ENCODE results near the gene PITPNM3. TPM values are rescaled to one million over a fixed set of nuclear protein-coding genes. Genes with fewer than 3 reads are reported as not detected.

The PITPNM3 gene
- total RNA-seq, 5 donors from 2014 or later (not counting 1 experiment from before 2014, with no cell fraction given), result 0.20 to 0.98 (median 0.61) TPM

DNA sequence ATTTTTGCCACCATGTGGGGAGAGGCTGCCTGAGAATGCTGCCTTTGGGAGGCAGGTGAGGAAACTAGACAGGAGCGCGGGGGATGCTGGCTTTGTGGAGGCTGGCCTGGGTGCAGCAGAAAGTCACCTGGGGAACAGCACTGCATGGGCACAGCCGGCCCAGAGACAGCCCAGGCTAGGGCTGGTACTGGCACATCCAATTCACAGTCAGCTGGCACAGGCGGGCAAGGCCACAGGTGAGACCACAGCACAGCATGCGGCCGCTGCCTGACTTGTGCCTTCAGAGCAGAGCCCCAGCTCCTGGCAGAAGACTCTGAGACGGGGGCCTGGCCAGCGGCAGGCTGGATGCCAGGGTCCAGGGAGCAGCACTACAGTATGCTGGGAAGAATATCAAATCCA is 16.6 kb upstream of the PITPNM3 start:
- POLR2A ChIA-PET, result no interaction called here
- no peaks in the 10 kb centered on the region for H3K27me3 Mint-ChIP-seq
- H3K4me1 ChIP-seq (ENCODE audit: control insufficient read depth in 1 of 2, extremely low read depth in 1 of 2, insufficient read depth in 2 of 2, low read length in 2 of 2), result peaks cover 0 to 14% of the 10 kb centered on the region in 2 experiments
- H3K4me1 Mint-ChIP-seq, result peaks cover 15 to 23% (median 19%) of the 10 kb centered on the region in 3 donors
- H3K4me3 ChIP-seq (ENCODE audit: control insufficient read depth in 1 of 2, extremely low read depth in 1 of 2, low read length in 1 of 2), result no peak overlapping the region
- H3K4me3 Mint-ChIP-seq, result no peak overlapping the region
- H3K36me3 ChIP-seq (ENCODE audit: control insufficient read depth in 2 of 2, extremely low read depth in 1 of 2, insufficient read depth in 1 of 2, low read length in 1 of 2), result peaks cover 0 to 3% of the 10 kb centered on the region in 2 donors
- ATAC-seq (replicated peaks in 1 of 4) (no peak), DNase-seq (no peak)
- peaks cover 0 to 3% of the 10 kb centered on the region in 2 experiments for H3K27me3 ChIP-seq (replicated peaks in 1 of 2; ENCODE audit: control insufficient read depth in 2 of 2, extremely low read depth in 1 of 2, insufficient read depth in 2 of 2, low read length in 1 of 2)
- no peak overlapping the region for H3K27ac Mint-ChIP-seq
- 94% methylated on average over 8 of the region's 8 CpGs for WGBS (ENCODE audit: insufficient coverage)
- H3K36me3 Mint-ChIP-seq, result peaks cover 7% of the 10 kb centered on the region
- no peaks in the 10 kb centered on the region for H3K9me3 ChIP-seq
- no peaks in the 10 kb centered on the region for H3K9me3 Mint-ChIP-seq
- CTCF ChIA-PET, result no interaction called here
- no peak overlapping the region for H3K27ac ChIP-seq (ENCODE audit: low read length)

- POLR2A ChIA-PET, result no interaction called here
- DNase-seq (no peak), ATAC-seq (replicated peaks in 1 of 4) (no peak)
- H3K27me3 ChIP-seq (replicated peaks in 1 of 2; ENCODE audit: control insufficient read depth in 2 of 2, extremely low read depth in 1 of 2, insufficient read depth in 2 of 2, low read length in 1 of 2), result peaks cover 0 to 3% of the 10 kb centered on the region in 2 experiments
- H3K4me1 ChIP-seq (ENCODE audit: control insufficient read depth in 1 of 2, extremely low read depth in 1 of 2, insufficient read depth in 2 of 2, low read length in 2 of 2), result peaks cover 0 to 14% of the 10 kb centered on the region in 2 experiments
- no peaks in the 10 kb centered on the region for H3K9me3 ChIP-seq
- Mint-ChIP-seq H3K4me1 (peaks cover 15 to 21% (median 19%) of the 10 kb centered on the region in 3 donors), H3K27me3 (no peaks in the 10 kb centered on the region), H3K9me3 (no peaks in the 10 kb centered on the region), H3K27ac (no peak overlapping the region), H3K36me3 (no peaks in the 10 kb centered on the region), H3K4me3 (no peak overlapping the region)
- WGBS (ENCODE audit: insufficient coverage), result no CpG with 5 or more reads among the region's 7 CpGs
- H3K36me3 ChIP-seq (ENCODE audit: control insufficient read depth in 2 of 2, extremely low read depth in 1 of 2, insufficient read depth in 1 of 2, low read length in 1 of 2), result no peaks in the 10 kb centered on the region
- CTCF ChIA-PET, result no interaction called here
- no peak overlapping the region for H3K27ac ChIP-seq (ENCODE audit: low read length)
- no peak overlapping the region for H3K4me3 ChIP-seq (ENCODE audit: control insufficient read depth in 1 of 2, extremely low read depth in 1 of 2, low read length in 1 of 2)
Observed at GRCh38 chr17:6571452-6571781, 15.1 kb upstream of the PITPNM3 start.

DNA sequence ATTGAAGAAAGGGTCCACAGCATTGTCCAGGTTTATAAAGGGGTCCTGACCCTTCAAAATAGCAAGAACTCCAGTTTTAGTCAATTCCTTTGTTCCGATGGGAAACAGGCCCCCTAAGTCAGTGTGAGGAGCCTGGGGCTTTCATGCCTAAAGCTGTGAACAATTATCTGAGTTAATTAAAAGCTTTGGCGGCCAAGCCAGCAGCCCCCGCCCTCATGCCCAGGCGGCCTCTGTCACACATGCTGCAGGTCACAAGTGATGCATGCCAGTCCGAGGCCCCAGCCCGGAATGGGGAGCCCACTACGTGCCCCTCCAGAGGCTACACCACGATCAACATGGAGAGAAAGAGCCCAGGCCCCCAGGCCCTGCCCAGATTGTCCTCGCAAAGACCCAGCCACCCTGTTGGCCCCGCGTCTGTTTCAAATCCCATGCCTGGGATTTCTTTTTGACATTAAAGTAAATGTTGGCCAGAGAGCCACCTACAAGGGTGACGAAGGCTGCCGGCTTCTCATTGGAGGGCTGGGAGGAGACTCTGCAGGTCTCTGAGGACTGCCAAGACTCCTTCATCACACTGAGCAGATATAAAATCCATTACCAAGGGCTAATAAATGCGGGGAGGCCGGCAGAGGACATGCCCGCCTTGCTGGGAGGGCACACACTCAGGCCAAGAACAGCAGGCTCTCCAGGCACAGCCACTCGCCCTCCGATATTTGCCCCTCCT is 14.5 kb upstream of the PITPNM3 start:
- Histone ChIP-seq H3K9me3 (no peaks in the 10 kb centered on the region), H3K27me3 (replicated peaks in 1 of 2; ENCODE audit: control insufficient read depth in 2 of 2, extremely low read depth in 1 of 2, insufficient read depth in 2 of 2, low read length in 1 of 2) (peaks cover 0 to 6% of the 10 kb centered on the region in 2 experiments), H3K27ac (ENCODE audit: low read length) (no peak overlapping the region), H3K36me3 (ENCODE audit: control insufficient read depth in 2 of 2, extremely low read depth in 1 of 2, insufficient read depth in 1 of 2, low read length in 1 of 2) (no peaks in the 10 kb centered on the region), H3K4me1 (ENCODE audit: control insufficient read depth in 1 of 2, extremely low read depth in 1 of 2, insufficient read depth in 2 of 2, low read length in 2 of 2) (peaks cover 0 to 12% of the 10 kb centered on the region in 2 experiments), H3K4me3 (ENCODE audit: control insufficient read depth in 1 of 2, extremely low read depth in 1 of 2, low read length in 1 of 2) (no peak overlapping the region)
- ChIA-PET CTCF (no interaction called here), POLR2A (no interaction called here)
- peaks cover under 1 to 3% of the 10 kb centered on the region in 2 donors for H3K27me3 Mint-ChIP-seq
- WGBS (ENCODE audit: insufficient coverage), result 91% methylated on average over 15 of the region's 18 CpGs
- no peaks in the 10 kb centered on the region for H3K9me3 Mint-ChIP-seq
- H3K36me3 Mint-ChIP-seq, result peaks cover 2% of the 10 kb centered on the region
- H3K4me1 Mint-ChIP-seq, result peaks cover 12 to 16% (median 15%) of the 10 kb centered on the region in 3 donors
- H3K27ac Mint-ChIP-seq, result no peak overlapping the region
- DNase-seq (no peak), ATAC-seq (replicated peaks in 1 of 4) (no peak)
- no peak overlapping the region for H3K4me3 Mint-ChIP-seq

DNA sequence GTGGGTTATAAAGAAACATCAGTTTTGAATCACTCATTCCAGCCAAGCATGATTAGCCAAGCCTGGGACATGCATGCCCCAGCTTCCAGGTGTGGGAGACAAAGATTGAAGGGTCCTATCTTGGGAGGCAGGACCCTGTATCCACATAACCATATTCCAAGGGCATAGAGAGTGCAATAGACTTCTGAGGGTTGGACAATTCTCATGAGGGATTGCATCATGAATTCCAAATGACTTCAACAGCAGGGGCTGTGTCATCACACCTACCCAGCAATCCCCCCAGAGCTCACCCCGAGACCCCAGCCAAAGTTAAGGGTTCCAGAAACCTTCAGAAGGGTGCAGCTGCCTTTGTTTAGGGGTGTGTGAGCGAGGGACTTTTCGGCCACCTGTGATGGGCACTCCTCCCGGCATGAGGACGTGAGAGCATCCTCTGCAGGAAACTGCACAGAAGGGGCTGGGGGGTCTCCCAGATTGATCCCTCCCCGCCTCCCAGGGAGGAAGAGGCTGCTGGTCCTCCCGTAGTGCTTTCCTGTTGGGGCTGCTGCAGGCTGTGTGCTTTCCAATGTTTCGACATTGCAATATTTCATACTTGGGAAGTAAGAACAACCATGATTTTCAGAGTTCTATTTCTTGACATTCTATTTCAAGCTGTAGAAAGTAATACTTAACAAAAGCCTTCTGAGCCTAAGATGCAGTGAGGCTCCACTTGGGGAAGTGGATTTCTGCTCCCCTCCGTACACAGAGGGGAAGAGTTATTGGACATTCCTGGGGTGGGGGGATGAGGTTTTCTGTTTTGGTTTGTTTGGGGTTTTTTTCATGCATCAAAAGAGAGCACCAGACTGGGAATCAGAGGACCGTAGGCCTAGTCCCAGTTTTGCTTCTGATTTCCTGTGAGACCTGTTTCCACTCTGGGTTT is 13.3 kb upstream of the PITPNM3 start:
- Histone ChIP-seq H3K27me3 (replicated peaks in 1 of 2; ENCODE audit: control insufficient read depth in 2 of 2, extremely low read depth in 1 of 2, insufficient read depth in 2 of 2, low read length in 1 of 2) (peaks cover 0 to 7% of the 10 kb centered on the region in 2 experiments), H3K4me1 (ENCODE audit: control insufficient read depth in 1 of 2, extremely low read depth in 1 of 2, insufficient read depth in 2 of 2, low read length in 2 of 2) (no peaks in the 10 kb centered on the region), H3K27ac (ENCODE audit: low read length) (no peak overlapping the region), H3K36me3 (ENCODE audit: control insufficient read depth in 2 of 2, extremely low read depth in 1 of 2, insufficient read depth in 1 of 2, low read length in 1 of 2) (no peaks in the 10 kb centered on the region), H3K4me3 (ENCODE audit: control insufficient read depth in 1 of 2, extremely low read depth in 1 of 2, low read length in 1 of 2) (no peak overlapping the region), H3K9me3 (no peaks in the 10 kb centered on the region)
- H3K9me3 Mint-ChIP-seq, result no peaks in the 10 kb centered on the region
- no peak overlapping the region for H3K27ac Mint-ChIP-seq
- peaks cover 0 to 4% (median 3%) of the 10 kb centered on the region in 3 donors for H3K4me1 Mint-ChIP-seq
- WGBS (ENCODE audit: insufficient coverage), result 74% methylated on average over 4 of the region's 10 CpGs
- peaks cover 3% of the 10 kb centered on the region for H3K36me3 Mint-ChIP-seq
- ATAC-seq (replicated peaks in 1 of 4), result no peak
- H3K4me3 Mint-ChIP-seq, result no peak overlapping the region
- DNase-seq, result no peak
- POLR2A ChIA-PET, result no interaction called here
- H3K27me3 Mint-ChIP-seq, result peaks cover 4 to 6% of the 10 kb centered on the region in 2 donors
- CTCF ChIA-PET, result no interaction called here

DNA sequence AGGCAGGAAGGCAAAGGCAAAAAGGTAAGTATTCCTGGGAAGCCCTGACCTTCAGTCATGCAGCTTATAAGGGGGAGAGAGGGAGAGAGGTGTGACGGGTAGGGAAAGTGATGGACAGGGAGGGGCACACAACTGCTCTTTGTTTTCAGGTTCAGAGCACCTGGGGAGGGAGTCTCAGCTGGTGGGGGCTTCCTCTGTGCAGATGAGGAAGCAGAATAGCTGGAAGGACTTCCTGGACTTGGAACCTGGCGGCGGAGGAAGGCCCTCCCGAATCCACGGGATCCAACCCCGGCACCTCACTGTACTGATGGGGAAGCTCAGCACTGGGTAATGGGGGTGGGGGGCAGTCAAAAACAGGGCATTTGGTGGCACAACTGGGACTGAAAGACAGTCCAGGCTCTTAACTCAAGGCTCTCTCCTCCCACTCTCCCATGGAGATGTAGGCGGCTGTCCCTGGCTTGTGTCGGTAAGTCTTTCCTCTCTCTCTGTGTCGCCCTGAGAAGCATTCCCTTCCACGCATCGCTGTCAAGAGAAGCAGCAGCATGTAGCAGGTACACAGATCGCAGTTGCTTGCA is 11.9 kb upstream of the PITPNM3 start:
- POLR2A ChIA-PET, result no interaction called here
- Mint-ChIP-seq H3K27me3 (peaks cover 14% of the 10 kb centered on the region in 2 donors), H3K4me1 (no peaks in the 10 kb centered on the region), H3K4me3 (no peak overlapping the region), H3K36me3 (peaks cover 6% of the 10 kb centered on the region), H3K27ac (no peak overlapping the region), H3K9me3 (no peaks in the 10 kb centered on the region)
- no peaks in the 10 kb centered on the region for H3K4me1 ChIP-seq (ENCODE audit: control insufficient read depth in 1 of 2, extremely low read depth in 1 of 2, insufficient read depth in 2 of 2, low read length in 2 of 2)
- no peaks in the 10 kb centered on the region for H3K9me3 ChIP-seq
- no peak for ATAC-seq (replicated peaks in 1 of 4)
- no peaks in the 10 kb centered on the region for H3K36me3 ChIP-seq (ENCODE audit: control insufficient read depth in 2 of 2, extremely low read depth in 1 of 2, insufficient read depth in 1 of 2, low read length in 1 of 2)
- H3K27ac ChIP-seq (ENCODE audit: low read length), result no peak overlapping the region
- H3K27me3 ChIP-seq (replicated peaks in 1 of 2; ENCODE audit: control insufficient read depth in 2 of 2, extremely low read depth in 1 of 2, insufficient read depth in 2 of 2, low read length in 1 of 2), result peaks cover 0 to 9% of the 10 kb centered on the region in 2 experiments
- CTCF ChIA-PET, result no interaction called here
- no peak for DNase-seq
- 92% methylated on average over 10 of the region's 12 CpGs for WGBS (ENCODE audit: insufficient coverage)
- H3K4me3 ChIP-seq (ENCODE audit: control insufficient read depth in 1 of 2, extremely low read depth in 1 of 2, low read length in 1 of 2), result no peak overlapping the region

GRCh38 chr17:6567528-6568183 is 11.3 kb upstream of the PITPNM3 start:
- DNase-seq (no peak), ATAC-seq (replicated peaks in 1 of 4) (no peak)
- ChIA-PET POLR2A (no interaction called here), CTCF (no interaction called here)
- no peak overlapping the region for H3K27ac Mint-ChIP-seq
- no peaks in the 10 kb centered on the region for H3K9me3 Mint-ChIP-seq
- H3K27me3 Mint-ChIP-seq, result peaks cover 20% of the 10 kb centered on the region in 2 donors
- WGBS (ENCODE audit: insufficient coverage), result 99% methylated on average over 11 of the region's 15 CpGs
- Histone ChIP-seq H3K27ac (ENCODE audit: low read length) (no peak overlapping the region), H3K4me3 (ENCODE audit: control insufficient read depth in 1 of 2, extremely low read depth in 1 of 2, low read length in 1 of 2) (no peak overlapping the region), H3K36me3 (ENCODE audit: control insufficient read depth in 2 of 2, extremely low read depth in 1 of 2, insufficient read depth in 1 of 2, low read length in 1 of 2) (no peaks in the 10 kb centered on the region), H3K4me1 (ENCODE audit: control insufficient read depth in 1 of 2, extremely low read depth in 1 of 2, insufficient read depth in 2 of 2, low read length in 2 of 2) (no peaks in the 10 kb centered on the region), H3K9me3 (no peaks in the 10 kb centered on the region), H3K27me3 (replicated peaks in 1 of 2; ENCODE audit: control insufficient read depth in 2 of 2, extremely low read depth in 1 of 2, insufficient read depth in 2 of 2, low read length in 1 of 2) (peaks cover 0 to 13% of the 10 kb centered on the region in 2 experiments)
- H3K4me1 Mint-ChIP-seq, result no peaks in the 10 kb centered on the region
- H3K4me3 Mint-ChIP-seq, result no peak overlapping the region
- peaks cover 6% of the 10 kb centered on the region for H3K36me3 Mint-ChIP-seq

Data from T-cell (primary cell).